GM12892 (cell line): ENCODE data around the gene HEXA.

Experiments used
- POLR2A ChIP-seq: IDR thresholded peaks from 2 replicates; pipeline ENCODE4 v1.6.1; 2011; ENCODE audit warnings: low read depth, low read length, control low read depth
- POLR2AphosphoS5 ChIP-seq: IDR thresholded peaks from 2 replicates; pipeline ENCODE4 v1.6.1; 2011; ENCODE audit warnings: low read depth, low read length, control low read depth
- TAF1 ChIP-seq: IDR thresholded peaks from 2 replicates; pipeline ENCODE4 v1.6.1; 2011; ENCODE audit warnings: low read depth, mild to moderate bottlenecking, control low read depth, low read length, borderline replicate concordance

DNA sequence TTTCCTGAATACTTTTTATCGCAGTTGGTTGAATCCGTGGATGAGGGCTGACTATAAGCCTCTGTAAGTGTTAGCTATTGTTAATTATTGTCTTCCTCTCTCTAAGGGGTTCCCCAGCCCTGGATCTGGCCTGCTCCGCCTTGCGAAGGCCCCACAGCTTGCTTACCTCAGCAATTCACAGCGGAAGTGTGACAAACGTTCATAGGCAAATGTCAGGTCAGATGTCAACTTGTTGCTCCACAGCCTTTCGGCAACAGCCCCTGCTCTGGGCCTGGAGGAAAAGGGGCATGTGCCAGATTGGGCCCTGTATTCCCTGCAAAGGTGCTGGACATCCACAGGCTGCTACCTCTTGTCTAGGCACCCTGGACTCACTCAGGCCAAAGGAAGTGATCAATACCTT, 30.5 kb downstream of the HEXA start:
- TF ChIP-seq TAF1 (no peak), POLR2AphosphoS5 (no peak), POLR2A (no peak)
